ENCODE data around the gene CMIP.

GRCh38 chr16:81524382-81524781, 79.8 kb downstream of the CMIP start:
- TF ChIP-seq CTCF (IDR thresholded peaks at IDR 0.05), result no peak
- no peak for TF ChIP-seq POLR2A (IDR thresholded peaks at IDR 0.05)

Data from esophagus squamous epithelium (tissue), 4 donors.